ENCODE data around the gene STX7.

STX7 gene

GRCh38 chr6:132506869-132507808, 5.8 kb downstream of the STX7 start:
- no peak for DNase-seq (ENCODE audit: low read depth)

- DNase-seq (ENCODE audit: low read depth): no peak
Measured at GRCh38 chr6:132506461-132506860, 6.5 kb downstream of the STX7 start.

- no peak for DNase-seq (ENCODE audit: low read depth)
Measured at GRCh38 chr6:132505158-132505557, 7.8 kb downstream of the STX7 start.

DNA sequence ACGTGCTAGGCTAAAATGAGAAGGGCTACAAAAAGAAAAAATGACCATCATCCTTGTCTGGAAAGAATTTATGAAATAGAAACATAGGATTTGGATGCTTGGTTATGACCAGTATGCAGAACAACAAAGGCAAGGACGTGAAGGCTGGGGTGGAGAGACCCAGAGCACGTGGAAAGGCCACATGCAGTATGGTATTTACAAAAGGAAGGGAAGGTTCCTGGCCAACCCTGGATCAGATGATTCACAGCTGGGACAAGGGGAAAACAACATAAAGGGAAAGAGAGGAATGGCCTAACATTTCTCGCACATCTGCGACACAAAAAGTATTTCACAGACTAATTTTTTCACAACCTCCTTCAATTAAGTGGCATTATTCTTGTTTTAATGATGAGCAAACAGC, 8.2 kb downstream of the STX7 start:
- no peak for DNase-seq (ENCODE audit: low read depth)

DNA sequence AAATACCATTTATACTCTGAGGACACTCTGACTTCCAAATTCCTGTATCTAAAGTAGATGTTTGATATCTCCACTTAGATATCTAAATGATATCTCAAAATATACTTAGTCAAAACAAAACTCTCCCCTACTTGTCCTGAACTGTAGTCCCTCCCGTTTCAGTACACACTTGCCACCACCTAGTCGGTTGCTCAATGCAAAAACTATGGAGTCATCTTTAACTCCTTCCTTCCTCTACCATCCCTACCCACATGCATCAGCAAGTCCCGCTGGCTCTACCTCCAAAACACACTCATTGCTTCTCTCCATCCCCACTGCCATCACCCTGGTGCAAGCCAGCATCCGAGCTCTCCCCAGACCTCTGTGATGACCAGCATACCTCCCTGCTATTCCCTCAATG, 13.2 kb downstream of the STX7 start:
- no peak for DNase-seq (ENCODE audit: low read depth)

DNA sequence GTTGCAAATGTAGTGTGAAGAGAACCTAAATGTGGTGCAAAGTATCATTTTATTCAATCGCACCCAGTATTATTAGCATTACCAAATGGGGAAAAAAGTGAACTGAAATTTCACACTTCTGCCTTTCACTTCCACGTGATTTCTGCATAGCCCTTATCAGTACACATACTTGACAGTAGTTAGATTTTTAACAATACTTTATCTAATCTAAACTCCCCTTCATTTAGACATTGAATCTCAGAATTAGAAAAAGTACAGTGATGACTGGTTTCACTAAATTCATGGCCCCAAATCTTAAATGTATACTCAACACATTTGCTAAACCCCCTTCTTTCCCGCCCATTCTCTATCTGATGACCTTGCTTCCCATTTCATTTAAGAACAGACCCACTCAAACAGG, 14.3 kb downstream of the STX7 start:
- DNase-seq (ENCODE audit: low read depth): no peak

DNA sequence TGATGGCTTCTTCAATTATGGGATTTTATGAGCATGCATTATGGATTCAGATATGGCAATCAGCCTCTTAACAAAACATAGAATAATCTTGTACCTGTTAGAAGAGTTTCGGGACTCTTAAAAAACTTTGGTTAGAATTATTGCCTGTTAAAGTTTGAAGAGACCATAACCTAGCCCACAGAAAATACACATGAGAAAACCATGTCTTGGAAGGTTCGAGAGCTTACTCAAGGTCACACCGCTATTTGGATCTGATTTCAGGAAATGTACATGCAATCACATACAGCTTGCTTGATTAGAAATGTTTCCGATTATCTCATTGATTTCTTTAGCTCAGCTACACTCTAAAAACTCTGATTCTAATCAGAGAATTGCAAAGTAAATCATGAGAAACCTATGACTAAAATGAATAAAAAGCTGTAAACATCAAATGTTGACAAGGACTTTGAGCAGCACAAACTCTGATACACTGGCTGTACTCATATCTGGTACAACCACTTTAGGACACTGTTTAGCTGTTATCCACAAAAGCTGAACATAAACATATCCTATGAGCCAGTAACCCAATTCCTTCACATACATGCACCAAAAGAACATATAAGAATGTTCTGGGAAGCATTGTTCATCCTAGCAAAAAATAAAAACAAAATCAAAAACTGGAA, 16.3 kb downstream of the STX7 start:
- DNase-seq (ENCODE audit: low read depth): no peak

GRCh38 chr6:132495604-132496079, 17.3 kb downstream of the STX7 start:
- DNase-seq (ENCODE audit: low read depth): no peak

GRCh38 chr6:132494954-132495353, 18.0 kb downstream of the STX7 start:
- no peak for DNase-seq (ENCODE audit: low read depth)

DNA sequence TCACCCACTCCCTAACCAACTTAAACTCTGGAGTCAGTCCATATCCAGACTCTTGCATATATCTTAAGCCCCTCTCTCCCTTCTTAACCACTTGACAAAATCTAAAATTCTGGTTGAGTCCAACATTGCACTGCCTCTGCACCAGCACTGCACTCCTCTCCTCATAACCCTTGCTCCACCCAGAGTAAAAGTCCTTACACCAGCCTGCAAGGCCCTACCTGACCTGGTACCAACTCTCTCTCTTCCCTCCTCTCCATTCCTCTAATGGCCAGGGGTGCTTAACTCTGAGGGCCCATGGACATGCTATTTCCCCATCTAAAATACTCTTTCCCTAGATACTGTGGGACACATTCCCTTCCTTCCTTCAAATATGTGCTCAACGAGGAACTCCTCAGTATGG, 21.0 kb downstream of the STX7 start:
- DNase-seq (ENCODE audit: low read depth): no peak

- DNase-seq (ENCODE audit: low read depth): no peak
Measured at GRCh38 chr6:132491303-132491702, 21.6 kb downstream of the STX7 start.

- DNase-seq (ENCODE audit: low read depth): no peak
Measured at GRCh38 chr6:132490478-132491204, 22.3 kb downstream of the STX7 start.

DNA sequence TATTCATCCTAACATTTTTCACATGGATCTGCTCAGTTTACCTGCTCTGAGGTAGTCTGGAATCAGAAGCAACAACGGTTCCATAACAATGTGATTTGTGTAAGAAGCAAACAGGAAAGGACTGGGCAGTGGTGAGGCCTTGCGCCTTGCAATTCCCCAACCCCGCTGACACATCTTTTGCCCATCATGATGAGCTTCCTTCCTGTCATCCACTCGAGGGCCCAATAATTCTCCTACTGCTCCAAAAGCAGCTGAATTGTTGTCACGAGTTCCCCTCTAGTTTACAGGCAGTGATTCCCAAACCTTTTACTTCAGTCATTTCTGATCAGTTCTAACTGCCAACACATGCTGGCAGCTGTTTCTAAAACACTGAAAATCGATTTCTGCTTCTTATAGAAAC, 22.9 kb downstream of the STX7 start:
- DNase-seq (ENCODE audit: low read depth): no peak

- no peak for DNase-seq (ENCODE audit: low read depth)
Measured at GRCh38 chr6:132489376-132489775, 23.5 kb downstream of the STX7 start.

GRCh38 chr6:132487762-132488161, 25.2 kb downstream of the STX7 start:
- DNase-seq (ENCODE audit: low read depth): no peak

DNA sequence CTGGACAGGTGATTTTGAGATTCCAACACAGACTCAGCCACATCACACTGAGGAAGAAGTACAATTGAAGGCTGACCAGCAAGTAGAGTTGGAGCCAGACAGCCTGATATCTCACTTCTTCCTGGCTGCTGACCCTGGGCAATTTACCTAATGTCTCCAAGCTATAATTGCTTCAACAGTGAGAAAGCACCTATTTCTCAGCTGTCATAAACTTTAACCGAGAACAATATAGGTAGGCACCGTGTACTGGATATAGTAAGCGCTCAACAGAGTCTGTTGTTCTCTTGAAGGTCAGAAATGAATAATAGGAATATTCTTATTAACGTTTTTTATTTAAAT, 28.3 kb downstream of the STX7 start:
- no peak for DNase-seq (ENCODE audit: low read depth)

DNA sequence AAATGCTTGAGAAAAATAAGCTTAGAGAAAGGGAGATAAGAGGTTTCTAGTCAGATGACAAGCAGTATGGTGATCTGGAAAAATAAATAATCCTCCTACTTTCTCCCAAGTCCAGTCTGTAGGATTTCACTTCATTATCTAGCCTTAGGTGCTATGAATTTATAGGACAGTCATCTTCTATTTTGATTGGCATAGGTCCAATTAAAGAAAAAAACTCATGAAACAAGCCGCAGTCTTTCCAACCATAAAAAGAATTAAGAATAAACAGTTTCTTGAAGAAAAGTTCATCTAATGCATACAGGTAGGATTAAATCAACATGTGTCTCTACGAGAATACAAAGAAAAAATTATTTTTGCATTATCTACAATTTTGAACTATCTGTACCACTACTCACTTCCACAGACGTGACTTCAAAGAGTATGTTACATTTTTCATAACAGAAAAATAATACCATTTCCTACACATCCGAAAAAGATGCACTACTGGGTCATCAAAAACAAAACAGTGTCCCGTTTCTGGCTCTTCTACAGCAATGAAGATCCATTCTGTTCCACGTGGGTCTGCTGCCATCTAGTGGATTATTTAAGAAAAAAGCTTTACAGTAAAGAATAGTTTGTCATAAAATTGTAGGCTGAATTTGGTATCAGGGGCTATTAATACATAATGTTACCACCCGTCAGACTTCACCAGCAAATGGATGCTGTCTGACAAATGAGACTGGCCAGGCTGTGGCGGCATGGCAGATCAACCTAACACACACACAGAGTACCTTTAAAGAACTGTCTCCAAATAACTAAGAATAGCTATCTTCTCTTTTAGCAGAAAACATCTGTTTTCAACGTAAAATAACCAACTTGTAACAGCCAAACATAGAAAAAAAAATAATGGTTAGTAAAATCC, 28.9 kb downstream of the STX7 start:
- peak; percentile 25 for DNase-seq (ENCODE audit: low read depth)

GRCh38 chr6:132482581-132482980, 30.3 kb downstream of the STX7 start:
- no peak for DNase-seq (ENCODE audit: low read depth)

GRCh38 chr6:132481189-132481588, 31.7 kb downstream of the STX7 start:
- DNase-seq (ENCODE audit: low read depth): no peak

DNA sequence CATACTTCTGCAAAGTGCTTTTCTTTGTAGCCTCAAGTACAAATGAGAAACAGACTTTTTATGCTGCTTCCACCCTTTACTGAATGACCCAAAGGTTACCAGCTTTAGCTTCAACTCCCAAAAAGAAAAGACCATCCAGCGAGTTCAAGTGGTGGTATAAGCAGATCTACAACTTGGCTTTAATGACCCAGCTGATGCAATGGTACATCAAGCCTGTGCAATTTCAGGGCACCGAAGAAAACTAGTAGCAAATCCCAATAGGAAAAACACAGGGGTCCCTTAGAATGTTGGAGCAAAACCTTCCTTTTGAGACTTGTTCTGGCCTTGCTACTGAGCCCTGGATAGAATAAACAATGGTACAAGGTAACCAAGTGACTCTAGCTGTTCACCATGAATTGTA, 33.8 kb downstream of the STX7 start:
- DNase-seq (ENCODE audit: low read depth): no peak

- no peak for DNase-seq (ENCODE audit: low read depth)
Measured at GRCh38 chr6:132478674-132479073, 34.2 kb downstream of the STX7 start.

DNA sequence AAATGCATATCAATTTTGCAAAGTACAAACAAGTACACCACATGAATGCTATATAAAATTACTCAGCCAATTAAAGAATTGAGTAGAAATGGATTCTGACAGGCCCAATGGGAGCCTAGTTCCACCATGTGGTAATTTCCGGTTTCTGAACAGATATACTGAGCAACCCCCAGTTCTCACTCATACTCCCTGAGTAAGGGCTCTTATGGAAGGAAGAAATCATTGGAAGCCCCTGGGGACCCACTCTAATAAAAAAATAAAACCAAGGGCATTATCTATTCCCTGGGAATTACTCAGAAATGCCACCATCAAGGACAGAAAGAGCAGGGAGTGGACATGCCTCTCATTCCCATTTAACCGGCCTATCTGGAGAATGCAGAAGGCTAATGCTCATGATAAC, 34.6 kb downstream of the STX7 start:
- DNase-seq (ENCODE audit: low read depth): no peak
